Measurements from ENCODE around the gene SLC26A1.

DNA sequence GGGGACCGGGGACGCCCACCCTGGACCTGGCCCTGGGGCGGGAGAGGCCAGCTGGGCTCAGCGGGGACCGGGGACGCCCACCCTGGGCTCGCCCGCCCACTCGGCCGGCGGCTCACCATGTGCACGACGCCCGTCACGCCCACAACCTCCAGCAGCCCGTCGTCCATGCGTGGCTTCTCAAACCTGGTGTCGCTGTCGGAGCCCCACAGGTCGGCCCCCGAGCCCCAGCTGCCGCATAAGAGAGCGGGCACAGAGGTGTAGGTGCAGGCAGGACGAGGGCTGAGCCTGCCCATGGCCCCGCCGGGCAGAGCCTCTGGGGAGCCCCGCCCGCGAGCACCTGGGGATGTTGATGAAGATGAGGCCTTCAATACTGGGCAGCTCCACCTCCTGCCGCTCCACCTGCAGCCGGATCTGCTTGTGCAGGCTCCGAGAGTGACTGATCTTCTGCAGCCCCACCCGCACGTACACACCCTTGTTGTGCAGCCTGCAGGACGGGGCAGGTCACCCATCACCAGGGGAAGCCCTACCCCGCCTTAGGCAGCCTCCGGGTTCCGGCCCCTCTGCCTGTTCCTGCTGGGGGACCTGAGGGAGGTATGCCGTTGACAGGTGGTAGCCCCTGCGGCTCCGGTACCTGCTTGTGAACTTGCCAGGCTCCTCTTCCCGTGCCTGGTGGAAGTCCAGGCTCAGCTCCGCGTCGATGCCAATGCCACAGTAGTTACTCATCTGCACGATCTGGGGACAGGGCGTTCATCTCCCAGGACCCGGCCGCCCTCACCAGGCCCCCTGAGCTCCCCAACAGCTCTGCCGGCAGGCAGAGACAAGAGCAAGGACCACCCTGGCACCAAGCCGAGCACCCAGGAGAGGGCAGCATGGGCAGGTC lies 31.6 kb downstream of the SLC26A1 start:
- TF ChIP-seq SP1 (IDR thresholded peaks at IDR 0.05) (no peak), SP1 (CRISPR knock-in tag; IDR thresholded peaks at IDR 0.05) (no peak), CEBPB (IDR thresholded peaks at IDR 0.05; ENCODE audit: borderline replicate concordance, low read depth, low read length) (no peak), SMC3 (IDR thresholded peaks at IDR 0.05; ENCODE audit: low read length) (no peak)
- TF ChIP-seq, protein P1, sequence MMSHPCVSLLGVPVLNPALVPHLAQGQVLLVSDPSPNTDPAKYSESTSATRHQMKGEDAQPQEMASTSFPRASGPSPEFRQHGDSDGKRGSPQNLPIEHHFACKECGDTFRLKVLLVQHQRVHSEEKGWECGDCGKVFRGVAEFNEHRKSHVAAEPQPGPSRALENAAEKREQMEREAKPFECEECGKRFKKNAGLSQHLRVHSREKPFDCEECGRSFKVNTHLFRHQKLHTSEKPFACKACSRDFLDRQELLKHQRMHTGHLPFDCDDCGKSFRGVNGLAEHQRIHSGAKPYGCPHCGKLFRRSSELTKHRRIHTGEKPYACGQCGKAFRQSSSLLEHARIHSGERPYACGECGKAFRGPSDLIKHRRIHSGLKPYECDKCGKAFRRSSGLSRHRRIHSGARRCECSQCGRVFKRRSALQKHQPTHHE (CRISPR knock-in tag; IDR thresholded peaks at IDR 0.05; ENCODE audit: borderline replicate concordance) = no peak

Data from HepG2 (cell line).